GM19438 (cell line): ENCODE results near the gene AXDND1.
"Not testable (repeated sequence)": the region's sequence is repeated elsewhere in the genome, so short reads cannot be mapped to it uniquely, and the experiment has no call there.

Experiments used
- ATAC-seq: cut with Tn5 transposase; IDR thresholded peaks from one replicate; pipeline ENCODE4 v1.9.1; 2021; ENCODE audit warnings: low read depth; ENCODE audit not compliant: unreplicated experiment

The AXDND1 gene

GRCh38 chr1:179365342-179366092, at the start of gene AXDND1:
TSS of gene AXDND1 (plus strand) at chr1:179365971. CDS start at chr1:179366510, 539 bp downstream.
- peak; percentile 98 for ATAC-seq

GRCh38 chr1:179318491-179318890, 47.3 kb upstream of the AXDND1 start:
- no peak for ATAC-seq

GRCh38 chr1:179321533-179322216, 44.1 kb upstream of the AXDND1 start:
- ATAC-seq: no peak

GRCh38 chr1:179322557-179322956, 43.2 kb upstream of the AXDND1 start:
- no peak for ATAC-seq

GRCh38 chr1:179323436-179323835, 42.3 kb upstream of the AXDND1 start:
- ATAC-seq: no peak

GRCh38 chr1:179325836-179326235, 39.9 kb upstream of the AXDND1 start:
- ATAC-seq: no peak

- no peak for ATAC-seq
Observed at GRCh38 chr1:179326746-179327145, 39.0 kb upstream of the AXDND1 start.

- no peak for ATAC-seq
Observed at GRCh38 chr1:179327196-179327595, 38.6 kb upstream of the AXDND1 start.

- ATAC-seq: no peak
Observed at GRCh38 chr1:179327679-179328078, 38.1 kb upstream of the AXDND1 start.

GRCh38 chr1:179329862-179330261, 35.9 kb upstream of the AXDND1 start:
- no peak for ATAC-seq

- no peak for ATAC-seq
Observed at GRCh38 chr1:179334440-179334839, 31.3 kb upstream of the AXDND1 start.

GRCh38 chr1:179337288-179337687, 28.5 kb upstream of the AXDND1 start:
- no peak for ATAC-seq

- ATAC-seq: no peak
Observed at GRCh38 chr1:179337942-179338560, 27.7 kb upstream of the AXDND1 start.

- no peak for ATAC-seq
Observed at GRCh38 chr1:179340918-179341317, 24.9 kb upstream of the AXDND1 start.

GRCh38 chr1:179341943-179342547, 23.7 kb upstream of the AXDND1 start:
- no peak for ATAC-seq

- ATAC-seq: no peak
Observed at GRCh38 chr1:179342740-179343404, 22.9 kb upstream of the AXDND1 start.

GRCh38 chr1:179351281-179351680, 14.5 kb upstream of the AXDND1 start:
- ATAC-seq: no peak

GRCh38 chr1:179352236-179352635, 13.5 kb upstream of the AXDND1 start:
- ATAC-seq: no peak

GRCh38 chr1:179353546-179353945, 12.2 kb upstream of the AXDND1 start:
- no peak for ATAC-seq

GRCh38 chr1:179361631-179362030, 4.1 kb upstream of the AXDND1 start:
- ATAC-seq: not testable (repeated sequence)
